ENCODE measurements around the gene CIDEC. TPM values are rescaled to one million over a fixed set of nuclear protein-coding genes. Genes with fewer than 3 reads are reported as not detected.

The CIDEC gene
- total and polyA plus RNA-seq, 9 of the 15 experiments (the other 6 are each of a cell fraction or from before 2014, with no cell fraction given) = not detected

DNA sequence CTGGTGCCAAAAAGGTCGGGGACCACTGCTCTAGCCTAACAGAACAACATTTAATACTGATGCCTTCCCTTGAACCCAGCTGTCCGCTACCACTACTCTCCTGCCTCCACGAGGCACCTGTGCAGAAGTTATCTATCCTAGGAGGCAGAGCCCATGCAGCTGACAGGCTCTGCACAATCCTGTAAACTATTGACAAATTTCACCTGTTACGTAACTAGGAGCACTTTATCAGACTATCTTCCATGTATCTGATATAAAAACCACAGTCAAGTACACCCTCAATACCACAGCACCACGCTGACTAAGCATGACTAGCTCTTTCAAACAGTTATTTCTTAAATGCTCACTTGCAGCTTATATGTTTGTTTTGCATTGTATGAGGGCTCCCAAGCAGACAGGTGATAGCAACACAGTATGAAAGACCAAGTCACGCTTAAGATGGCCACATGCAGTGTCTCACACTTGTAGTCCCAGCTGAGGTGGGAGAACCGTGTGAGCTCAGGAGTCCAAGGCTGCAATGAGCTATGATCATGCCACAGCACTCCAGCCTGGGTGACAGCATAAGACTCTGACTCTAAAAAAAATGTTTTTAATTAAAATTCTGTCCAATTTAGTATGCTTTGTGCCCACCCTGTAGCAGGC lies 32.4 kb upstream of the CIDEC start (continued):
- TF ChIP-seq CBFA2T3 (IDR thresholded peaks at IDR 0.05) (peak; percentile 21; the same call in 1 of the 2 replicates), NELFE (IDR thresholded peaks at IDR 0.05; ENCODE audit: insufficient read depth, insufficient read length) (no peak), ZEB2 (IDR thresholded peaks at IDR 0.05) (peak; percentile 61), ESRRA (IDR thresholded peaks at IDR 0.05; ENCODE audit: borderline replicate concordance, low read depth) (peak; percentile 86; the same call in 1 of the 2 replicates), LARP7 (IDR thresholded peaks at IDR 0.05) (no peak), PHF8 (IDR thresholded peaks at IDR 0.05; ENCODE audit: borderline replicate concordance, low read length) (no peak), MYC (IDR thresholded peaks at IDR 0.05; ENCODE audit: low read depth, low read length) (no peak), MYC (CRISPR knock-in tag; IDR thresholded peaks at IDR 0.05; ENCODE audit: borderline replicate concordance, low read depth) (no peak), PRPF4 (IDR thresholded peaks at IDR 0.05; ENCODE audit: insufficient read depth, low read depth, low read length, poor library complexity, severe bottlenecking) (no peak), TCF7L2 (IDR thresholded peaks at IDR 0.05; ENCODE audit: low read depth, low read length) (no peak), SAFB (IDR thresholded peaks at IDR 0.05; ENCODE audit: borderline replicate concordance, low read depth, low read length) (no peak), U2AF1 (optimal IDR thresholded peaks at IDR 0.05; ENCODE audit: low read depth, low read length) (no peak), HMGN3 (IDR thresholded peaks at IDR 0.05; ENCODE audit: borderline replicate concordance, extremely low read depth, insufficient read length, low read depth, low read length) (no peak), ZNF316 (IDR thresholded peaks at IDR 0.05) (peak; percentile 94), ZFX (CRISPR knock-in tag; IDR thresholded peaks at IDR 0.05) (no peak), FOSL1 (tag; conservative IDR thresholded peaks at IDR 0.05) (peak; percentile 88), GABPA (tag; conservative IDR thresholded peaks at IDR 0.05; ENCODE audit: low read depth) (0 out of 2 replicates have a peak, but pooled peaks have one; percentile 31), CHD1 (IDR thresholded peaks at IDR 0.05; ENCODE audit: low read length) (no peak)
- TF ChIP-seq, protein P1, sequence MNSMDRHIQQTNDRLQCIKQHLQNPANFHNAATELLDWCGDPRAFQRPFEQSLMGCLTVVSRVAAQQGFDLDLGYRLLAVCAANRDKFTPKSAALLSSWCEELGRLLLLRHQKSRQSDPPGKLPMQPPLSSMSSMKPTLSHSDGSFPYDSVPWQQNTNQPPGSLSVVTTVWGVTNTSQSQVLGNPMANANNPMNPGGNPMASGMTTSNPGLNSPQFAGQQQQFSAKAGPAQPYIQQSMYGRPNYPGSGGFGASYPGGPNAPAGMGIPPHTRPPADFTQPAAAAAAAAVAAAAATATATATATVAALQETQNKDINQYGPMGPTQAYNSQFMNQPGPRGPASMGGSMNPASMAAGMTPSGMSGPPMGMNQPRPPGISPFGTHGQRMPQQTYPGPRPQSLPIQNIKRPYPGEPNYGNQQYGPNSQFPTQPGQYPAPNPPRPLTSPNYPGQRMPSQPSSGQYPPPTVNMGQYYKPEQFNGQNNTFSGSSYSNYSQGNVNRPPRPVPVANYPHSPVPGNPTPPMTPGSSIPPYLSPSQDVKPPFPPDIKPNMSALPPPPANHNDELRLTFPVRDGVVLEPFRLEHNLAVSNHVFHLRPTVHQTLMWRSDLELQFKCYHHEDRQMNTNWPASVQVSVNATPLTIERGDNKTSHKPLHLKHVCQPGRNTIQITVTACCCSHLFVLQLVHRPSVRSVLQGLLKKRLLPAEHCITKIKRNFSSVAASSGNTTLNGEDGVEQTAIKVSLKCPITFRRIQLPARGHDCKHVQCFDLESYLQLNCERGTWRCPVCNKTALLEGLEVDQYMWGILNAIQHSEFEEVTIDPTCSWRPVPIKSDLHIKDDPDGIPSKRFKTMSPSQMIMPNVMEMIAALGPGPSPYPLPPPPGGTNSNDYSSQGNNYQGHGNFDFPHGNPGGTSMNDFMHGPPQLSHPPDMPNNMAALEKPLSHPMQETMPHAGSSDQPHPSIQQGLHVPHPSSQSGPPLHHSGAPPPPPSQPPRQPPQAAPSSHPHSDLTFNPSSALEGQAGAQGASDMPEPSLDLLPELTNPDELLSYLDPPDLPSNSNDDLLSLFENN (IDR thresholded peaks at IDR 0.05; ENCODE audit: low read depth in 2 of 2, low read length in 2 of 2) = no peak
- TF ChIP-seq, protein P2, sequence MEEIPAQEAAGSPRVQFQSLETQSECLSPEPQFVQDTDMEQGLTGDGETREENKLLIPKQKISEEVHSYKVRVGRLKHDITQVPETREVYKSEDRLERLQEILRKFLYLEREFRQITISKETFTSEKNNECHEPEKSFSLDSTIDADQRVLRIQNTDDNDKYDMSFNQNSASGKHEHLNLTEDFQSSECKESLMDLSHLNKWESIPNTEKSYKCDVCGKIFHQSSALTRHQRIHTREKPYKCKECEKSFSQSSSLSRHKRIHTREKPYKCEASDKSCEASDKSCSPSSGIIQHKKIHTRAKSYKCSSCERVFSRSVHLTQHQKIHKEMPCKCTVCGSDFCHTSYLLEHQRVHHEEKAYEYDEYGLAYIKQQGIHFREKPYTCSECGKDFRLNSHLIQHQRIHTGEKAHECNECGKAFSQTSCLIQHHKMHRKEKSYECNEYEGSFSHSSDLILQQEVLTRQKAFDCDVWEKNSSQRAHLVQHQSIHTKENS (CRISPR knock-in tag; IDR thresholded peaks at IDR 0.05) = no peak
- TF ChIP-seq, protein P3, sequence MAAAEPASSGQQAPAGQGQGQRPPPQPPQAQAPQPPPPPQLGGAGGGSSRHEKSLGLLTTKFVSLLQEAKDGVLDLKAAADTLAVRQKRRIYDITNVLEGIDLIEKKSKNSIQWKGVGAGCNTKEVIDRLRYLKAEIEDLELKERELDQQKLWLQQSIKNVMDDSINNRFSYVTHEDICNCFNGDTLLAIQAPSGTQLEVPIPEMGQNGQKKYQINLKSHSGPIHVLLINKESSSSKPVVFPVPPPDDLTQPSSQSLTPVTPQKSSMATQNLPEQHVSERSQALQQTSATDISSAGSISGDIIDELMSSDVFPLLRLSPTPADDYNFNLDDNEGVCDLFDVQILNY (CRISPR knock-in tag; IDR thresholded peaks at IDR 0.05) = no peak
- TF ChIP-seq, protein P4, sequence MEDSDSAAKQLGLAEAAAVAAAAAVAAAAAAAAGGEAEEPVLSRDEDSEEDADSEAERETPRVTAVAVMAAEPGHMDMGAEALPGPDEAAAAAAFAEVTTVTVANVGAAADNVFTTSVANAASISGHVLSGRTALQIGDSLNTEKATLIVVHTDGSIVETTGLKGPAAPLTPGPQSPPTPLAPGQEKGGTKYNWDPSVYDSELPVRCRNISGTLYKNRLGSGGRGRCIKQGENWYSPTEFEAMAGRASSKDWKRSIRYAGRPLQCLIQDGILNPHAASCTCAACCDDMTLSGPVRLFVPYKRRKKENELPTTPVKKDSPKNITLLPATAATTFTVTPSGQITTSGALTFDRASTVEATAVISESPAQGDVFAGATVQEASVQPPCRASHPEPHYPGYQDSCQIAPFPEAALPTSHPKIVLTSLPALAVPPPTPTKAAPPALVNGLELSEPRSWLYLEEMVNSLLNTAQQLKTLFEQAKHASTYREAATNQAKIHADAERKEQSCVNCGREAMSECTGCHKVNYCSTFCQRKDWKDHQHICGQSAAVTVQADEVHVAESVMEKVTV (CRISPR knock-in tag; IDR thresholded peaks at IDR 0.05) = no peak
